PC-3 (cell line): Measurements from ENCODE around the gene TCN2. TPM values are rescaled to one million over a fixed set of nuclear protein-coding genes. Genes with fewer than 3 reads are reported as not detected.

Experiments
- ATAC-seq: fragments of 200-7000 bp; cut with Tn5 transposase; 2 replicates; pipeline ENCODE4 v1.9.1; 2020; ENCODE audit warnings: mild to moderate bottlenecking, moderate library complexity
- BruUV-seq: library from RNA; stranded (reverse); fragments of 400-500 nt; replicated peaks from 2 replicates; lab custom pipeline; 2021; lab: Mats Ljungman, UMichigan
- CTCF ChIA-PET: fragments of 300-600 bp; sonication (Branson Sonifier 250); formaldehyde crosslinking; loops from one replicate; lab custom pipeline; 2022; ENCODE audit warnings: antibody characterized with exemption; lab: Charles Lee
- POLR2A ChIA-PET: fragments of 300-600 bp; sonication (Branson Sonifier 250); formaldehyde crosslinking; loops from one replicate; lab custom pipeline; 2022; ENCODE audit warnings: antibody characterized with exemption; ENCODE audit not compliant: unreplicated experiment; lab: Charles Lee
- DNase-seq: peaks from one replicate; pipeline ENCODE4 v3.0.0-alpha.2; 2015
- H2AFZ ChIP-seq: fragments of 300-600 bp; sonication (generic); 2 replicates; pipeline ENCODE4 v1.6.0; 2016; ENCODE audit warnings: antibody characterized with exemption, low read length
- H3F3A ChIP-seq: fragments of 300-600 bp; sonication (generic); one replicate; pipeline ENCODE4 v1.6.0; 2017; ENCODE audit warnings: antibody characterized with exemption, low read length, control low read depth, mild to moderate bottlenecking; ENCODE audit not compliant: unreplicated experiment
- H3K27ac ChIP-seq: fragments of 300-600 bp; sonication (generic); 2 replicates; pipeline ENCODE4 v1.5.1; 2016; ENCODE audit warnings: mild to moderate bottlenecking, low read length
- H3K27me3 ChIP-seq: fragments of 300-600 bp; sonication (generic); 2 replicates; pipeline ENCODE4 v1.6.1; 2016; ENCODE audit warnings: low read length, mixed read lengths
- H3K36me3 ChIP-seq: fragments of 300-600 bp; sonication (generic); 2 replicates; pipeline ENCODE4 v1.6.1; 2016; ENCODE audit warnings: low read depth, mixed run types, low read length, mixed read lengths
- H3K4me1 ChIP-seq: fragments of 300-600 bp; sonication (generic); 2 replicates; pipeline ENCODE4 v1.5.1; 2016; ENCODE audit warnings: low read length; ENCODE audit not compliant: insufficient read depth
- H3K4me2 ChIP-seq: fragments of 300-600 bp; sonication (generic); 2 replicates; pipeline ENCODE4 v1.6.0; 2016; ENCODE audit warnings: low read length
- H3K4me3 ChIP-seq: fragments of 300-600 bp; sonication (generic); 2 replicates; pipeline ENCODE4 v1.5.1; 2016; ENCODE audit warnings: mild to moderate bottlenecking, low read length, mixed read lengths
- H3K79me2 ChIP-seq: fragments of 300-600 bp; sonication (generic); 2 replicates; pipeline ENCODE4 v1.6.1; 2017; ENCODE audit warnings: low read length, mixed read lengths
- H3K9ac ChIP-seq: fragments of 300-600 bp; sonication (generic); 2 replicates; pipeline ENCODE4 v1.6.0; 2016; ENCODE audit warnings: mild to moderate bottlenecking, low read length
- H3K9me2 ChIP-seq: fragments of 300-600 bp; sonication (generic); replicated peaks from 2 replicates; pipeline ENCODE4 v1.6.1; 2016; ENCODE audit warnings: mixed run types, low read length, mixed read lengths
- H3K9me3 ChIP-seq: fragments of 300-600 bp; sonication (generic); 2 replicates; pipeline ENCODE4 v1.6.1; 2016; ENCODE audit warnings: low read length, mixed read lengths
- H4K20me1 ChIP-seq: fragments of 300-600 bp; sonication (generic); 2 replicates; pipeline ENCODE4 v1.6.1; 2016; ENCODE audit warnings: low read length, mixed read lengths
- EZH2 ChIP-seq: fragments of 300-600 bp; sonication (generic); IDR thresholded peaks from one replicate; pipeline ENCODE4 v1.6.1; 2017; ENCODE audit warnings: antibody characterized with exemption, mild to moderate bottlenecking, low read length; ENCODE audit not compliant: unreplicated experiment
- EZH2phosphoT487 ChIP-seq: fragments of 300-600 bp; sonication (generic); IDR thresholded peaks from 2 replicates; pipeline ENCODE4 v1.6.1; 2018; ENCODE audit warnings: mild to moderate bottlenecking, antibody characterized with exemption, low read length, borderline replicate concordance
- intact Hi-C: fragments of 100-400 bp; cut with micrococcal nuclease; formaldehyde crosslinking; loops from 2 replicates; pipeline ENCODE4 v1.9.0; 2023
- total RNA-seq: library from RNA; depleted of rRNA; stranded (reverse); fragments of >200 nt; gene quantifications from 2 replicates; pipeline ENCODE4 v1.2.3, GENCODE V29; 2014
- TF ChIP-seq, protein P1 (sequence below): fragments of 300-600 bp; sonication (generic); conservative IDR thresholded peaks from 2 replicates; pipeline ENCODE4 v1.5.1; 2017; ENCODE audit warnings: antibody characterized with exemption, low read depth, mild to moderate bottlenecking, low read length

Gene TCN2
- total RNA-seq, 1 experiment from 2014 or later: 1.7 TPM

GRCh38 chr22:30601464-30601863 lies 5.5 kb upstream of the TCN2 start:
- no peak for ATAC-seq
- ChIA-PET CTCF (interaction anchor here (0.7 kb wide), 1 partner anchor 9 kb away, joined by 4 read pairs; no protein-coding TSS in a partner anchor), POLR2A (no interaction called here)
- Histone ChIP-seq H3K27ac (no peak overlapping the region), H3K9me2 (no peaks in the 10 kb centered on the region), H3K36me3 (no peaks in the 10 kb centered on the region), H4K20me1 (no peaks in the 10 kb centered on the region), H3K4me3 (no peak overlapping the region), H3F3A (no peaks in the 10 kb centered on the region), H3K27me3 (no peaks in the 10 kb centered on the region), H3K9ac (no peak overlapping the region), H3K4me2 (no peak overlapping the region), H3K4me1 (peaks cover 10% of the 10 kb centered on the region), H3K9me3 (no peaks in the 10 kb centered on the region), H3K79me2 (no peaks in the 10 kb centered on the region), H2AFZ (no peak overlapping the region)
- DNase-seq: no peak
- TF ChIP-seq EZH2phosphoT487 (no peak), EZH2 (no peak)
- TF ChIP-seq, protein P1, sequence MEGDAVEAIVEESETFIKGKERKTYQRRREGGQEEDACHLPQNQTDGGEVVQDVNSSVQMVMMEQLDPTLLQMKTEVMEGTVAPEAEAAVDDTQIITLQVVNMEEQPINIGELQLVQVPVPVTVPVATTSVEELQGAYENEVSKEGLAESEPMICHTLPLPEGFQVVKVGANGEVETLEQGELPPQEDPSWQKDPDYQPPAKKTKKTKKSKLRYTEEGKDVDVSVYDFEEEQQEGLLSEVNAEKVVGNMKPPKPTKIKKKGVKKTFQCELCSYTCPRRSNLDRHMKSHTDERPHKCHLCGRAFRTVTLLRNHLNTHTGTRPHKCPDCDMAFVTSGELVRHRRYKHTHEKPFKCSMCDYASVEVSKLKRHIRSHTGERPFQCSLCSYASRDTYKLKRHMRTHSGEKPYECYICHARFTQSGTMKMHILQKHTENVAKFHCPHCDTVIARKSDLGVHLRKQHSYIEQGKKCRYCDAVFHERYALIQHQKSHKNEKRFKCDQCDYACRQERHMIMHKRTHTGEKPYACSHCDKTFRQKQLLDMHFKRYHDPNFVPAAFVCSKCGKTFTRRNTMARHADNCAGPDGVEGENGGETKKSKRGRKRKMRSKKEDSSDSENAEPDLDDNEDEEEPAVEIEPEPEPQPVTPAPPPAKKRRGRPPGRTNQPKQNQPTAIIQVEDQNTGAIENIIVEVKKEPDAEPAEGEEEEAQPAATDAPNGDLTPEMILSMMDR: no peak
- BruUV-seq: no TSS peak
- intact Hi-C loops: loop anchor here (10.0 kb wide), 1 partner anchor 157 kb away; no protein-coding TSS in a partner anchor

DNA sequence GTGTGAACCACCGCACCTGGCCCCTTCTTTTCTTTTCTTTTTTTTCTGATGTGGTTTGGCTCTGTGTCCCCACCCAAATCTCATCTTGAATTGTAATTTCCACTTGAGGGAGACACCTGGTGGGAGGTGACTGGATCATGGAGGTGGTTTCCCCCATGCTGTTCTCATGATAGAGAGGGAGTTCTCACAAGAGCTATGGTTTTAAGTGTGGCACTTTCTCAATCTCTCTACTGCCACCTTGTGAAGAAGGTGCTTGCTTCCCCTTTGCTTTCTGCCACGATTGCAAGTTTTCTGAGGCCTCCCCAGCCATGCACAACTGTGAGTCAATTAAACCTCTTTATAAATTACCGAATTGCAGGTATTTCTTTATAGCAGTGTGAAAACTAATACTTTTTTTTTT lies 4.9 kb upstream of the TCN2 start:
- H3K4me2 ChIP-seq: no peak overlapping the region
- peak; percentile 45 for DNase-seq
- POLR2A ChIA-PET: no interaction called here
- no peaks in the 10 kb centered on the region for H3K79me2 ChIP-seq
- H3K4me1 ChIP-seq: peaks cover 14% of the 10 kb centered on the region
- H3K27me3 ChIP-seq: no peaks in the 10 kb centered on the region
- no peaks in the 10 kb centered on the region for H3K9me3 ChIP-seq
- BruUV-seq: no TSS peak
- no peaks in the 10 kb centered on the region for H4K20me1 ChIP-seq
- no peaks in the 10 kb centered on the region for H3K36me3 ChIP-seq
- intact Hi-C loops: loop anchor here (10.0 kb wide), 1 partner anchor 157 kb away; no protein-coding TSS in a partner anchor
- no peak overlapping the region for H2AFZ ChIP-seq
- H3K27ac ChIP-seq: no peak overlapping the region
- H3F3A ChIP-seq: no peaks in the 10 kb centered on the region
- no peak overlapping the region for H3K4me3 ChIP-seq
- H3K9ac ChIP-seq: no peak overlapping the region
- ATAC-seq: peak; percentile 32; the same call in 1 of the 2 replicates
- H3K9me2 ChIP-seq: no peaks in the 10 kb centered on the region
- CTCF ChIA-PET: interaction anchor here (0.6 to 0.7 kb wide), 2 partner anchors 10 to 40 kb away, joined by 3 to 4 read pairs; no protein-coding TSS in a partner anchor
- TF ChIP-seq EZH2 (no peak), EZH2phosphoT487 (no peak)
- TF ChIP-seq, protein P1: peak; percentile 50

- intact Hi-C loops: loop anchor here (10.0 kb wide), 1 partner anchor 159 kb away; no protein-coding TSS in a partner anchor
- Histone ChIP-seq H4K20me1 (no peaks in the 10 kb centered on the region), H2AFZ (no peak overlapping the region), H3K9me2 (no peaks in the 10 kb centered on the region), H3K9me3 (no peaks in the 10 kb centered on the region), H3K9ac (no peak overlapping the region), H3K27me3 (no peaks in the 10 kb centered on the region), H3F3A (no peaks in the 10 kb centered on the region), H3K27ac (no peak overlapping the region), H3K4me2 (no peak overlapping the region), H3K79me2 (no peaks in the 10 kb centered on the region), H3K4me1 (peaks cover 24% of the 10 kb centered on the region), H3K4me3 (no peak overlapping the region), H3K36me3 (no peaks in the 10 kb centered on the region)
- BruUV-seq: no TSS peak
- POLR2A ChIA-PET: no interaction called here
- no peak for ATAC-seq
- no peak for DNase-seq
- CTCF ChIA-PET: no interaction called here
- TF ChIP-seq, protein P1: no peak
- TF ChIP-seq EZH2phosphoT487 (no peak), EZH2 (no peak)
Observed at GRCh38 chr22:30603801-30604200, 3.2 kb upstream of the TCN2 start.
